Keratinocyte (primary cell): ENCODE data around the gene TNK1. TPM values are rescaled to one million over a fixed set of nuclear protein-coding genes. Genes with fewer than 3 reads are reported as not detected.
A peak's percentile ranks its signal among the peaks of the same experiment; 100 is the strongest.

Experiments used
- DNase-seq: peaks from one replicate; pipeline ENCODE4 v3.0.0-alpha.2; 2011; ENCODE audit warnings: low read depth, missing footprints, low spot score
- FAIRE-seq: peaks from 2 replicates; lab custom pipeline; 2011; peaks lifted over from hg19 to GRCh38; lab: Jason Lieb, UNC
- H2AFZ ChIP-seq: 2 replicates; pipeline ENCODE4 v1.6.0; 2012; ENCODE audit warnings: low read length, control low read depth, inconsistent platforms; ENCODE audit not compliant: control insufficient read depth
- H3K27ac ChIP-seq: 2 replicates; pipeline ENCODE4 v1.5.1; 2011; ENCODE audit warnings: low read length; ENCODE audit not compliant: control insufficient read depth, insufficient read depth
- H3K27me3 ChIP-seq: 3 replicates; pipeline ENCODE4 v1.6.0; 2011; ENCODE audit warnings: low read length; ENCODE audit not compliant: control insufficient read depth, insufficient read depth; ENCODE audit errors: extremely low read depth
- H3K36me3 ChIP-seq, 2 experiments: 2 replicates in 1 of 2; 3 replicates in 1 of 2; pipeline ENCODE4 v1.5.1; 2011; ENCODE audit warnings: low read length in 2 of 2, mild to moderate bottlenecking in 1 of 2; ENCODE audit not compliant: control insufficient read depth in 2 of 2, insufficient read depth in 2 of 2; ENCODE audit errors: extremely low read depth in 1 of 2
- H3K4me1 ChIP-seq: 3 replicates; pipeline ENCODE4 v1.5.1; 2011; ENCODE audit warnings: low read length; ENCODE audit not compliant: control insufficient read depth, insufficient read depth; ENCODE audit errors: extremely low read depth
- H3K4me2 ChIP-seq: 3 replicates; pipeline ENCODE4 v1.6.0; 2011; ENCODE audit warnings: low read depth, low read length; ENCODE audit not compliant: control insufficient read depth, insufficient read depth; ENCODE audit errors: extremely low read depth
- H3K4me3 ChIP-seq, 3 experiments: fragments of 200-600 bp in 1 of 3; sonication (generic) in 1 of 3; 2 replicates in 2 of 3; 3 replicates in 1 of 3; pipeline ENCODE4 v1.5.1; 2011 to 2016; ENCODE audit warnings: low read length in 3 of 3, mild to moderate bottlenecking in 3 of 3, control low read depth in 2 of 3, inconsistent platforms in 1 of 3, low read depth in 1 of 3, mixed read lengths in 1 of 3, mixed run types in 1 of 3, moderate library complexity in 1 of 3; ENCODE audit not compliant: control insufficient read depth in 2 of 3, insufficient read depth in 2 of 3; ENCODE audit errors: extremely low read depth in 1 of 3
- H3K79me2 ChIP-seq: 2 replicates; pipeline ENCODE4 v1.6.0; 2012; ENCODE audit warnings: low read length; ENCODE audit not compliant: control insufficient read depth, insufficient read depth
- H3K9ac ChIP-seq: 3 replicates; pipeline ENCODE4 v1.6.0; 2011; ENCODE audit warnings: low read length; ENCODE audit not compliant: control insufficient read depth, insufficient read depth; ENCODE audit errors: extremely low read depth
- H3K9me1 ChIP-seq: 3 replicates; pipeline ENCODE4 v1.6.0; 2011; ENCODE audit warnings: low read length; ENCODE audit not compliant: control insufficient read depth, insufficient read depth; ENCODE audit errors: extremely low read depth
- H3K9me3 ChIP-seq: 2 replicates; pipeline ENCODE4 v1.5.1; 2012; ENCODE audit warnings: low read depth, low read length; ENCODE audit not compliant: control insufficient read depth
- H4K20me1 ChIP-seq: 3 replicates; pipeline ENCODE4 v1.6.0; 2011; ENCODE audit warnings: low read length; ENCODE audit not compliant: control insufficient read depth, insufficient read depth; ENCODE audit errors: extremely low read depth
- EZH2 ChIP-seq: IDR thresholded peaks from one replicate; pipeline ENCODE4 v1.6.1; 2012; ENCODE audit warnings: inconsistent platforms, mild to moderate bottlenecking, low read length, moderate library complexity
- dilution Hi-C: fragments of 300-500 bp; cut with MboI; formaldehyde crosslinking; loops from one replicate; pipeline ENCODE4 v1.7.0; 2020; ENCODE audit warnings: low sequenced_read_pairs; ENCODE audit not compliant: extremely low pct_ligation_motif_present
- polyA plus RNA-seq, 5 experiments: library from polyadenylated mRNA; depleted of rRNA in 3 of 5; stranded (reverse) in 3 of 5; stranded (forward) in 1 of 5; unstranded in 1 of 5; fragments of >200 nt; gene quantifications; 1 replicate in 1 of 5; 2 replicates in 3 of 5; 3 replicates in 1 of 5; pipeline versions ENCODE4 v1.2.1 to v1.2.3, GENCODE V29; 2011 to 2012; ENCODE audit warnings: missing spikeins in 2 of 5, low read depth in 1 of 5, low replicate concordance in 1 of 5
- TF ChIP-seq, protein P1 (sequence below), 3 experiments: IDR thresholded peaks in 1 of 3; conservative IDR thresholded peaks in 1 of 3; optimal IDR thresholded peaks in 1 of 3; 2 replicates in 2 of 3; 3 replicates in 1 of 3; pipeline versions ENCODE3 to v1.5.1; 2011; ENCODE audit warnings: low read length in 3 of 3, mild to moderate bottlenecking in 3 of 3, moderate library complexity in 2 of 3, control low read depth in 1 of 3, inconsistent platforms in 1 of 3; ENCODE audit not compliant: insufficient read depth in 2 of 3; ENCODE audit errors: extremely low read depth in 1 of 3

The TNK1 gene
- polyA plus RNA-seq, 1 donor (not counting 4 experiments of a cell fraction or from before 2014, with no cell fraction given) = 10.6 TPM

DNA sequence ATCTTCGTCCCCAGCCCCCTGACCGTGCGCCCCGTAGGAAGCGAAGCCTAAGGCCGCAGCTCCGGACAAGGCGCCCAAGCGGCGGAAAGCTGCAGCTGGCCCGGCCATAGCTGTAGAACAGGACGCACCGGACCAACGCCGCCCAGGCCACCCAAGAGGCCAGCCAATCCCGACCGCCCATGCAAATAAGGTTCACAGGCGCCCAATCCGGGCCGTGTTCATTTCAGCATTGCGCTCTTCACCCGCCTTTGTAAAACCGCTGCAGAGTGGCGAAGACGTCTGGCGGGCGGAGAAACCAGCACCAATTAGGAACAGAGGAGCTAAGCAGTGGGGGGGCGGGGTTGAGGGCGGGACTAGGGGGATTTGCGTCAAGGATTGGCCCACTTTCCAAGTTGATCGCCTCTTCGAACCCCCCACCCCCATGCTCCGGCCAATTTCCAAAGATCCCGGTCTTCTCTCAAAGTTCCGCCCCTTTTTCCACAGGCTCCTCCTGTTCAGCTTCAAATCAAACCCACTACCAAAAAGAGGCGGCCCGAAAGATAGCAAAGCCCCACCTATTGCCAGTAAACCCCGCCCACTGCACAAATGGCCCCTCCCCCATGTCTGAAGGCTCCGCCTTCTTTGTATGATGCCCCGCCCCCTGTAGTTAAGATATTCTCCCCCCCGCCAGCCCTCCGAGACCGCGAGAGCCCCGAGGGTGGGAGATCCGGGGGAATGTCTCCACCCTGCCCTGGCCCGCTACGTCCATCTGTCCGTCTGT, 23.3 kb downstream of the TNK1 start, which contains the start of gene TMEM256:
Gene TMEM256, minus strand, starts transcription at position 121 of the 760 bp plus-strand sequence. Its CDS starts 13 bp downstream, at position 108.
- peak within 1 kb of the TSS; percentile 78 for H3K9ac ChIP-seq
- FAIRE-seq = peak; percentile 87
- dilution Hi-C loops = no loop called here

DNA sequence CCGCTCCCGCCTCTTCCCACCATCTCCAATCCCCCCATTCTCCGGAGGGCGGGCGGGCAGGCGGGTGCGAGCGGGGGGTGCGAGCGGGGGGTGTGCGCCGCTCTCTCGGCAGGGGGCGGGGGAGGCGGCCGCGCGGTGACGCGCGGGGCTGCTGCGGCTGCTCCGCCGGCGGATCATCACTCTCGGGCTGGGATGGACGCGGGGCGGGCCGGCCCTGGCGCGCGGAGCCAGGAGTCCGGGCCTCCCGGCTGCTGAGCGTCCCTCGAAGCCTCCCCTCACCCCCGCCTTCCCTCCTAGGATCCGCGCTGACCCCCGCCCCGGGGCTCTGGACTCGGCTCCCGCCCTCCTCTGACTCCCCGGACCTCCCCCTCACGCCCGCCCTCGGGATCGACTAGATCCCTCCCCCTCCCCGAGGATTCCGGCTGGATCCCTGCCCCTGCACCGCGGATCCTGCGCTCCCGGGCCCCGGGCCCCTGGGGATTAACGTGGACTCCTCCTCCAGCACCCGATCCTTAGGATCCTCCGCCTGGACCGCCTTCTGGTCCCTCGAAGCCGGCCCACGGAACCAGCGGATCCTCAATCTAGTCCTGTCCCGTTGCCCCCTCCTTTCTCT, 24.0 kb downstream of the TNK1 start:
- FAIRE-seq (no peak), DNase-seq (no peak)
- H3K4me3 ChIP-seq = peak overlapping the region; percentile 53 to 72 (median 55)
- peaks cover 15% of the 10 kb centered on the region for H3K4me1 ChIP-seq
- H3K27me3 ChIP-seq = no peaks in the 10 kb centered on the region
- dilution Hi-C loops = no loop called here
- H3K9ac ChIP-seq = peak overlapping the region; percentile 78
- H3K79me2 ChIP-seq = peaks cover 5% of the 10 kb centered on the region
- no peaks in the 10 kb centered on the region for H3K9me1 ChIP-seq
- H4K20me1 ChIP-seq = no peaks in the 10 kb centered on the region
- H3K9me3 ChIP-seq = no peaks in the 10 kb centered on the region
- TF ChIP-seq, protein P1, sequence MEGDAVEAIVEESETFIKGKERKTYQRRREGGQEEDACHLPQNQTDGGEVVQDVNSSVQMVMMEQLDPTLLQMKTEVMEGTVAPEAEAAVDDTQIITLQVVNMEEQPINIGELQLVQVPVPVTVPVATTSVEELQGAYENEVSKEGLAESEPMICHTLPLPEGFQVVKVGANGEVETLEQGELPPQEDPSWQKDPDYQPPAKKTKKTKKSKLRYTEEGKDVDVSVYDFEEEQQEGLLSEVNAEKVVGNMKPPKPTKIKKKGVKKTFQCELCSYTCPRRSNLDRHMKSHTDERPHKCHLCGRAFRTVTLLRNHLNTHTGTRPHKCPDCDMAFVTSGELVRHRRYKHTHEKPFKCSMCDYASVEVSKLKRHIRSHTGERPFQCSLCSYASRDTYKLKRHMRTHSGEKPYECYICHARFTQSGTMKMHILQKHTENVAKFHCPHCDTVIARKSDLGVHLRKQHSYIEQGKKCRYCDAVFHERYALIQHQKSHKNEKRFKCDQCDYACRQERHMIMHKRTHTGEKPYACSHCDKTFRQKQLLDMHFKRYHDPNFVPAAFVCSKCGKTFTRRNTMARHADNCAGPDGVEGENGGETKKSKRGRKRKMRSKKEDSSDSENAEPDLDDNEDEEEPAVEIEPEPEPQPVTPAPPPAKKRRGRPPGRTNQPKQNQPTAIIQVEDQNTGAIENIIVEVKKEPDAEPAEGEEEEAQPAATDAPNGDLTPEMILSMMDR (optimal IDR thresholded peaks at IDR 0.05 in 1 of 3, IDR thresholded peaks at IDR 0.05 in 1 of 3, conservative IDR thresholded peaks at IDR 0.05 in 1 of 3; ENCODE audit: extremely low read depth in 1 of 3, insufficient read depth in 2 of 3, low read length in 3 of 3) = no peak
- TF ChIP-seq EZH2 = no peak
- peaks cover 0 to 2% of the 10 kb centered on the region in 2 experiments for H3K36me3 ChIP-seq
- H3K27ac ChIP-seq = peak overlapping the region; percentile 70
- peak overlapping the region; percentile 86 for H2AFZ ChIP-seq
- H3K4me2 ChIP-seq = peak overlapping the region; percentile 85

More for the DNA sequence above, 23.3 kb downstream of the TNK1 start, which contains the start of gene TMEM256:
- H4K20me1 ChIP-seq = no peaks in the 10 kb centered on the region
- peak within 1 kb of the TSS; percentile 89 for H3K4me2 ChIP-seq
- peak within 1 kb of the TSS; percentile 86 for H2AFZ ChIP-seq
- H3K36me3 ChIP-seq = no peaks in the 10 kb centered on the region
- peaks cover 3% of the 10 kb centered on the region for H3K9me1 ChIP-seq
- no peaks in the 10 kb centered on the region for H3K9me3 ChIP-seq
- peaks cover 5% of the 10 kb centered on the region for H3K79me2 ChIP-seq
- peak within 1 kb of the TSS; percentile 60 to 86 (median 84) for H3K4me3 ChIP-seq
- peak within 1 kb of the TSS; percentile 70 for H3K27ac ChIP-seq
- TF ChIP-seq EZH2 = no peak
- TF ChIP-seq, protein P1 (optimal IDR thresholded peaks at IDR 0.05 in 1 of 3, IDR thresholded peaks at IDR 0.05 in 1 of 3, conservative IDR thresholded peaks at IDR 0.05 in 1 of 3; ENCODE audit: extremely low read depth in 1 of 3, insufficient read depth in 2 of 3, low read length in 3 of 3) = no peak
- peak; percentile 97 for DNase-seq
- H3K4me1 ChIP-seq = peaks cover 15% of the 10 kb centered on the region
- H3K27me3 ChIP-seq = no peaks in the 10 kb centered on the region
